ENCODE measurements around the gene RPP25. TPM values are rescaled to one million over a fixed set of nuclear protein-coding genes. Genes with fewer than 3 reads are reported as not detected.
A peak's percentile ranks its signal among the peaks of the same experiment; 100 is the strongest.

Gene RPP25
- total RNA-seq, 4 donors from 2014 or later, result 10.1 to 15.9 (median 13.0) TPM

DNA sequence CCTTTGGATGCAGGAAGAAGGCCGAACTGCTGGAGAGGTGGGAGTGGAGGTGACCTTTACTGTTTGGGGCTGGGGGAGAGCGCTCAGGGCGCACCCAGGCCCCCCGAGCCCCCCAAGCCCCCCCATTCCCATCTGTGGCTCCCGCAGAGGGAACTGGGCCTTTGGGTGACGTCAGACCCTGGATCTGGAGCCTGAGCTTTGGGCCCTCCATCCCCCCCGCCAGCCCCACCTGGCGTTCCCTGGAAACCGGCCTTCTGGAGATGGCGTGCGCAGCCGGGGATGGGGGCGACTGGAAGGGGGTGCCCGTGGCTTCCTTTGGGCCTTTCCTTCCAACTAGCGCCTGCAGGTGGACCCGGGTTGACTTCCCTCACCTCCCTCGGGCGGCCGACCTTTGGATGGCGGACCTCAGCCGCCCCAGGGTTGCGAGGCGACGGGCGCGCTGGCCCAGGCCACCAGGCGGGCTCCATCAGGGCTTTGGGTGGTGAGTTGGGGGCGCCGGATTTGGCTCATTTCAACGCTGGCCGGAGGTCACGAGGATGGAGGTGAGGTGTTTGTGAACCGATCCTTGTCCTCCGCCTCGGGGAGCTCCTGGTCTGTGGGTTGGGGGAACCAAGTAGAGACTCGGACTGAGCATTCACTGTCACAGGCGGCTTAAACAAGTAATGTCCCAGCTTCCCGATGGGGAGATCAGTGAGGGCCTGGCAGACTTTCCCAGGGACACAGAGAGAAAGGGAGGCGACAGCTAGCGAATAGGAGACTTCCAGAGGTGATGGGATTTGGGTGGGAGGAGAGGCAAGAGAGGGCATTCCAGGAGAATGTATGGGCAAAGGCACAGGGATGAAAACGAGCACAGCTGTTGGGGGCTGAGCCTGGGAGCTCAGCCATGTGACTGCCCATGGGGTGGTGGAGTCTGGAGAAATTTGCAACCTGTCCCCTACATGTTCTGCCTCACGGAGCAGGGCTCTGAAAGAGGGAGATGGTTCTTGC, 39.5 kb upstream of the RPP25 start:
- 7 to 11% methylated on average over 21 to 23 of the region's 42 CpGs for WGBS, 2 donors
- DNase-seq (ENCODE audit: low spot score in 2 of 2), result no peak
- H3K4me1 ChIP-seq, result peaks cover 0 to 28% (median 9%) of the 10 kb centered on the region in 4 donors
- H3K9me3 ChIP-seq, result no peaks in the 10 kb centered on the region
- peak overlapping the region; percentile 39 to 86 (median 64) for H3K4me3 ChIP-seq
- no peaks in the 10 kb centered on the region for H3K36me3 ChIP-seq
- TF ChIP-seq EP300 (IDR thresholded peaks at IDR 0.05) (no peak), POLR2A (IDR thresholded peaks at IDR 0.05) (no peak)
- TF ChIP-seq, protein P1, sequence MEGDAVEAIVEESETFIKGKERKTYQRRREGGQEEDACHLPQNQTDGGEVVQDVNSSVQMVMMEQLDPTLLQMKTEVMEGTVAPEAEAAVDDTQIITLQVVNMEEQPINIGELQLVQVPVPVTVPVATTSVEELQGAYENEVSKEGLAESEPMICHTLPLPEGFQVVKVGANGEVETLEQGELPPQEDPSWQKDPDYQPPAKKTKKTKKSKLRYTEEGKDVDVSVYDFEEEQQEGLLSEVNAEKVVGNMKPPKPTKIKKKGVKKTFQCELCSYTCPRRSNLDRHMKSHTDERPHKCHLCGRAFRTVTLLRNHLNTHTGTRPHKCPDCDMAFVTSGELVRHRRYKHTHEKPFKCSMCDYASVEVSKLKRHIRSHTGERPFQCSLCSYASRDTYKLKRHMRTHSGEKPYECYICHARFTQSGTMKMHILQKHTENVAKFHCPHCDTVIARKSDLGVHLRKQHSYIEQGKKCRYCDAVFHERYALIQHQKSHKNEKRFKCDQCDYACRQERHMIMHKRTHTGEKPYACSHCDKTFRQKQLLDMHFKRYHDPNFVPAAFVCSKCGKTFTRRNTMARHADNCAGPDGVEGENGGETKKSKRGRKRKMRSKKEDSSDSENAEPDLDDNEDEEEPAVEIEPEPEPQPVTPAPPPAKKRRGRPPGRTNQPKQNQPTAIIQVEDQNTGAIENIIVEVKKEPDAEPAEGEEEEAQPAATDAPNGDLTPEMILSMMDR (IDR thresholded peaks at IDR 0.05), result no peak
- peak overlapping the region in 1 of 4 donors; percentile 66 for H3K27ac ChIP-seq
- H3K27me3 ChIP-seq, result no peaks in the 10 kb centered on the region

DNA sequence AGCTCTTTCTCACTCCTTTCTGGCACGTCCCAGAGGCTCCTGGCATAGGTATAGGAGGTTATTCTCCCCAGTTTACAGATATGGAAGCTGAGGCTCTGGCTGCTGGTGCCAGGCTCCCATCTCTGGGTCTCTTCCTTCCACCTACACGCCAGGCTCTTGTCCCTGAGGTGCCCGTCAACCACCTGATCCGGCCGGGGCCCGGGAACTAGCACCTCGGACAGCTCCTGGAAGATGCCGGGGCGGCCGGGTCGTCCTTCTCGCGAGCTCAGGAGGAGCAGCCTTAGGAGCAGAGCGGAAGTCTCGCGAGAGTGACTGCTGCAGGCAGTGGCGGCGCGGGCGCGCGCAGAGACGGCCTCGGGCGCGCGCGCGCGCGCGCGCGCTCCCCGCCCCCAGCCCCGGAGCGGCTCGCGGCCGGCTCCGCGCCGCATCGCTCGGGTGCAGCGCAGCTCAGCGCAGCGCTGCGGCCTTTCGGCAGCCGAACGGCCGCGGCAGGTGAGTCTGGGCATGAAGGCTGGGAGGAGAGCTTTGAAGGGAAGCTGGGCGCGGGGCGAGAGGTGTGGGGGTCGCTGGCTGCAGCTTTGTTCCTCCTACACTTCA, 38.7 kb upstream of the RPP25 start, which contains the start of gene SCAMP5:
SCAMP5 (plus strand) TSS at position 382 of the 597 bp plus-strand sequence. CDS start 16,277 bp downstream, outside the sequence.
- 1 to 3% methylated on average over 24 to 28 of the region's 58 CpGs for WGBS, 2 donors
- Histone ChIP-seq H3K27me3 (no peaks in the 10 kb centered on the region), H3K27ac (peak within 1 kb of the TSS in 1 of 4 donors; percentile 66), H3K9me3 (no peaks in the 10 kb centered on the region), H3K4me3 (peak within 1 kb of the TSS; percentile 39 to 86 (median 64)), H3K4me1 (peaks cover 0 to 28% (median 9%) of the 10 kb centered on the region in 4 donors), H3K36me3 (no peaks in the 10 kb centered on the region)
- TF ChIP-seq, protein P1 (IDR thresholded peaks at IDR 0.05), result no peak
- TF ChIP-seq EP300 (IDR thresholded peaks at IDR 0.05), result peak in 1 of 2 donors; percentile 24
- TF ChIP-seq POLR2A (IDR thresholded peaks at IDR 0.05), result no peak
- DNase-seq (ENCODE audit: low spot score in 2 of 2), result peak; percentile 84 to 88

DNA sequence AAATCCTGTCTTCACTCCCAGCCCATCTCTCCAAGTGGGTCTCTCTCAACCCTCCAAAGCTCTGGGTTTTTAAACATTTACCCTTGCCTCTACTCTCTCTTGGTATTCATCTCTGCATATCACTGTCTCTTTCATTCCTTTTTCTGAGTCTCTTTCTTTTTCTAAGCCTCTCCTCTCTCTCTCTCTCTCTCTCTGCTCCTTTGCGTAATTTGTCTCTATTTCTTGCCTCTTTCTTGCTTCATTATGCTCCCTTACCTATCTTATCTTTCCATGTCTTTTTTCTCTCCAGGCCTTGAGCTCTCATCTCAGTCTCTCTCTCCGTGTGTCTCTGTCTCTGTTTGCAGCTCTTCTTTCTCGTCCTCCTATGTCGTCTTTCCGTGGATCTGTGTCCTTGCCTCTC, 38.1 kb upstream of the RPP25 start:
- H3K36me3 ChIP-seq, result no peaks in the 10 kb centered on the region
- no peak for DNase-seq (ENCODE audit: low spot score in 2 of 2)
- TF ChIP-seq POLR2A (IDR thresholded peaks at IDR 0.05), result no peak
- no peak for TF ChIP-seq EP300 (IDR thresholded peaks at IDR 0.05)
- TF ChIP-seq, protein P1 (IDR thresholded peaks at IDR 0.05), result no peak
- H3K4me3 ChIP-seq, result peak overlapping the region in 1 of 4 donors; percentile 69
- H3K27me3 ChIP-seq, result no peaks in the 10 kb centered on the region
- peaks cover 0 to 28% (median 9%) of the 10 kb centered on the region in 4 donors for H3K4me1 ChIP-seq
- peak overlapping the region in 1 of 4 donors; percentile 20 for H3K27ac ChIP-seq
- H3K9me3 ChIP-seq, result no peaks in the 10 kb centered on the region
- WGBS, 2 donors, result 35 to 50% methylated on average over 5 of the region's 5 CpGs

DNA sequence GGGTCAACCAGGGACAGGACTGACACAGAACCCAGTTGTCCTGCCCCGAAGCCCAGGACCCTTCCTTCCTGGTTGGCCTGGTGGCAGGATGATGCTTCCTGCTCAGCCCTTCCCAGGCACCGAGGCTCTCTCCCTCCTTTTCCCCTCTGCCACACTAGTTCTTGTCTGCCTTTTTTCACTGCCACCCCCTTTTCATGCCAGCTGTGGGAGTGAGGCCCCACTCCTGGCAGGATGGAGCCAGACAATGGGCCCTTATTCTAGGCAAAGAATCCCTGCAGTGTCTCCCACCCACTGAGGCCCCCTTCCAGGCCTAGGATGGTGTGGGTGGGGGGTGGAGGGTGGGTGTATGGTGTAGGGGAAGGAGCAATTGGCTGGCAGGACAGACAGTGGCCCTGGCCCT, 37.7 kb upstream of the RPP25 start:
- H3K4me1 ChIP-seq, result peaks cover 0 to 28% (median 9%) of the 10 kb centered on the region in 4 donors
- TF ChIP-seq, protein P1 (IDR thresholded peaks at IDR 0.05), result no peak
- TF ChIP-seq POLR2A (IDR thresholded peaks at IDR 0.05) (no peak), EP300 (IDR thresholded peaks at IDR 0.05) (no peak)
- H3K9me3 ChIP-seq, result no peaks in the 10 kb centered on the region
- no peak overlapping the region for H3K4me3 ChIP-seq
- H3K36me3 ChIP-seq, result no peaks in the 10 kb centered on the region
- DNase-seq (ENCODE audit: low spot score in 2 of 2), result no peak
- WGBS, 2 donors, result 24 to 59% methylated on average over 2 of the region's 2 CpGs
- no peak overlapping the region for H3K27ac ChIP-seq
- H3K27me3 ChIP-seq, result no peaks in the 10 kb centered on the region

Data from tibial nerve (tissue), 4 donors.